SKM-1 treated with dmso at 0.1 percent for 144 hours (cell line): ENCODE results near the gene ZNF24.

Experiments used
- DNase-seq: peaks from one replicate; lab custom pipeline; 2025; ENCODE audit not compliant: unreplicated experiment; lab: John Stamatoyannopoulos, UW

The ZNF24 gene

DNA sequence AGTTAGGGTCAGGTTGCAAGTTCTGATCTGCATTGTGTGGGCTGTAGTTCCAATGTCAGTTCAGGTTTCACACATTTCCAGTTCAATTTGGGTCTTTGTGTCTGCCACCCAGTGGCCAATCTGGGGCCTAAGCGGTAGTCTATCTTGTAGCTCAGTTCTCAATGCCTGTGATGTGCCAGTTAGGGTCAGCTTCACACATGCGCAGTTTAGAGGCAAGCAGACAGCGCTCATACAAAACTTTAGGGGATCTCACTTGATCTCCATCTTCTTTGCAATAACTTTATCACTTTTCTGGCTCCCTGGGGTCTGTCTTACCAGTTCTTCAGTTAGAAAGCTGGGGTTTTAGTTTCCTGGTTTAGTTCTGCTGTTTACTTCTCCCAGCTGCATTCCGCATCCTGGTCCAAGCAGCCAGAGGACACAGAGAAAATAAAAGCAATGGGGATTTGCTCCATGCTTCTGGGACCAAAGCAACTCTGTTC is 11.0 kb upstream of the ZNF24 start:
- DNase-seq = peak; percentile 62

DNA sequence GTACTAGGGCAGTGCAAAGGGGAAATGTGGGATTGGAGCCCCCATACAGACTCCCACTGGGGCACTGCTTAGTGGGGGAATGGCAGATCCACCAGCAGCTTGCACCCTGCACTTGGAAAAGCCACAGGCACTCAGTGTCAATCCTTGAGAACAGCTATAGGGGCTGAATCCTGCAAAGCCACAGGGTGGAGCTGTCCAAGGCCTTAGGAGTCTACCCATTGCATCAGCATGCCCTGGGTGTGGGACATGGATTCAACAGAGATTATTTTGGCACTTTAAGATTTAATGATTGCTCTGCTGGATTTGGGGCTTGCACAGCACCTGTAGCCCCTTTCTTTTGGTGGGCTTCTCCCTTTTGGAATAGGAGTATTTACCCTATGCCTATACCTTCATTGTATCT is 8.6 kb upstream of the ZNF24 start:
- DNase-seq = no peak

DNA sequence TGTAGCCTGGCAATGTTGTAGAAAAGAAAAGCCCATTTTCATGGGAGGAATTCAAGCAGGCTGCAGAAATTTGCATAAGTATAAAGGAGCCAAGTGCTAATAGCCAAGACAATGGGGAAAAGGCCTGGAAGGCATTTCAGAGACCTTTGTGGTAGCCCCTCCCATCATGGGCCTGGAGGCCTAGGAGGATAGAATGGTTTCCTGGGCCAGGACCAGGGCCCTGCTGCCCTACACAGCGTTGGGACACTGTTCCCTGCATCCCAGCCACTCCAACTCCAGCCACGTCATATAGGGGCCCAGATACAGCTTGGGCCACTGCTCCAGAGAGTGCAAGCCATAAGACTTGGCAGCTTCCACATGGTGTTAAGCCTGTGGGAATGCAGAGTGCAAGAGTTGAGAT is 8.1 kb upstream of the ZNF24 start:
- DNase-seq = no peak

DNA sequence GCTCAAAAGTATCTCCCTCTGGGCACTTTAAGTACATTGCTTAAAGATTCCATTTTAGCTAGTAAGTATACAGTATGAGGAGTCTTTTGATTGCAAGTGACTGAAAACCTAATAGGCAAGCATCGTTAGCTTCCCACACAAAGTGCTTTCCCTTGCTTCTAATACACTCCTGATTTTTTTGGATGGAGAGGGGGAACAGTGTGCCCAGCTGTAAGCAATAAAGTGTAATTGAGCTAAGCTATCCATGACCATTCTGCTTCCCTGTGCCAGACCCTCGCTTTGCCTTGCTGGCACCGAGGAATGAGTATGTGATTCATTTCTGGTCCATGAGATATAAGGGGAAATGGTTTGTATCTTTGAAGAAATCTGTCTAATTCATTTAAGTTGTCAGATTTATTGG is 3.8 kb upstream of the ZNF24 start:
- no peak for DNase-seq

DNA sequence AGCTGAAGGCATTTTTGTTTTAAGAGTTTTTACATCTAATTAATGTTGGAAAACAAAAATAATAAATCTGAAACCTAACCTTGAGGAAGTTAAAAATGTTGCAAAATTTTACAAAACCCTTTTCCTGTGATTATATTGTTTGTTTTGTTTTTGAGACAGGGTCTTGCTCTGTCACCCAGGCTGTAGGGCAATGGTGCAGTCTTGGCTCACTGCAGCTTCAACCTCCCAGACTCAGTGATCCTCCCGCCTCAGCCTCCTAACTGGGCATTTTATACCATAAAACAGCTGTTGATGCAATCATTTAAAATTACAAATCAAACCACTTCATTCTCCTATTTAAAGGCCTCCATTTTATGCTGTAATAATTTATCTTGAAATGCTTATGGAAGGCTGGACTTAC is 1.7 kb upstream of the ZNF24 start:
- DNase-seq = no peak

DNA sequence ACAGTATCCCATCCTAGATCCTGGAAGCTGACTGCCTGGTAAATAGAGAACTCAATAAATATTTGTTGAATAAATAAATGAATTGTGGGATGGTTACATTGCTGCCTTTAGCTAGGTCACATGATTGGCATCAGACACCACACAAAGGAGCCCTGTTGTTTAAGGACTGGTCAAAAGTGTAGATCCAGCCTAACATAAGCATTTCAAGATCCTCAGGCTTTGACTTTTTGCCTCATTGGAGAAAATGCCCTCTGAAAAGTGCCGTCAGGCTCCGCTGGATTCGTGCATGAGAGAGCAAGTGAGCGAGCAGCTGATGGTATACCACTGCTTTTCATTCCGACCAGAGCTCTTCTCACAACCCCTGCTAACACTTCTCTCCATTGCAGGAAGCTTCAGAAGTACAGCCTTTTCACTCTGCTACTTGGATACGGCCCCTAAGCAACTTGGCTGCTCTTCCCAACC is 1.3 kb upstream of the ZNF24 start:
- DNase-seq = no peak

DNA sequence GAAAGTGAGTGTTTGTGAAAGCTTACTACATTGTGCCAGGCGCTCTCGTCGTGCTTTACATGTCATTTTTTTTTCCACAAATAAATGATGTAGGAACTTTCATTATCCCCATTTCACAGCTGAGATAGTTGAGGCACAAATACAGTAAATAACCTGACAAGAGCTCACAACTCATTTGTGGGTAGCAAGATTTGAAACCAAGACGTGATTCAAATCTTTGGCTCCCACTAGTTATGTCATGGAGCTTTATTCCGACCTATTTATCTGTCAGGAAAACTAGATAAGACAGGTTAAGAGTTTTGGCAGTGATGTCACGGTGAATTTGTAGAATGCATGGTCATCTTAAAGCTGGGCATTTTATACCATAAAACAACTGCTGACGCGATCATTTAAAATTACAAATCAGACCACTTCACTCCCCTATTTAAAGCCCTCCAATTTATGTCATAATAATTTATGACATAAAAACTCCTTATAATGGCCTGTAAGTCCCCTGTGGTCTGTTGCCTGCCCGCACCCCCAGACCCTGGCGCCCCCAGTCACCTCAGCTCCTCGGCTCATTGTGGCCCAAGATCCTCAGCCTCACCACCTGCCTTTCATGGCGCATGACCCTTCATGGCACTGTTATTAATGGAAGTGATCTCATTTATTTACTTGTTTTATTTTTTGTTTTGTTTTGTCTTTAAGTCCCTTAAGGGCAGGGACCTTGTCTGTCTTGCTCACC is 678 bp upstream of the ZNF24 start:
- no peak for DNase-seq

DNA sequence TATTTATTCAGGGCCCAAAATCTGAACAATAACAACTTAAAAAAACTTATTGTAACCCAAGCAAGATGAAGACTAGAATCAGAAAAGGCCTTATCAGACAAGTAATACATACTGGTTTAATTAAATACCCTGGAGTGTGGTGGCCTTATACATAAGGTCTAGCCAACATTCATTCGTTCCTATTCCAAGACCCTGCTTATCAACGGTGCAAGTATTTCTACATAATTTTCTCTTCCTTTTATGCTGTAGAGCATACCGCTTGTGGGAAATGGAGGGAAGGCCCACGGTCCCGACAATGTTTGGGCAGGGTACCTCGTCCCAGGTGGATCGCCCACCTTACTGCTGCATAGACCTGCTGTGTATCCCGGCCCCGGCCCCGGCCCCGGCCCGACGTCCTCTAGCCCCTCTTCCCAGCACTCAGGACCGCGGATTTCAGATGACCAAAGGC is 708 bp downstream of the ZNF24 start:
- DNase-seq = no peak

DNA sequence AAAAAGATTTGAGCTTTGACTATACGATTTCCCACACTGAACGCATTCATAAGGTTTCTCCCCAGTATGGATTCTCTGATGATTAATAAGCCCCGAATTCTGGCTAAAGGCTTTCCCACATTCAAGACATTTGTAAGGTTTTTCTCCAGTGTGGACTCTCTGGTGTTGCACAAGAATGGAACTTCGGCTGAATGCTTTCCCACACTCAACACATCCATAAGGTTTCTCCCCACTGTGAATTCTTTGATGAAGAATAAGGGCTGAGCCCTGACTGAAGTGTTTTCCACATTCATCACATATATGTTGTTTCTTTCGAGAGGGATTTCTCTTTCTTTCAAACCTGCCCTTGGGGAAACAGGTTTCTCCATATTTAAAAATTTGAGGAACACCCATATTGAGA is 6.9 kb downstream of the ZNF24 start:
- DNase-seq = no peak

DNA sequence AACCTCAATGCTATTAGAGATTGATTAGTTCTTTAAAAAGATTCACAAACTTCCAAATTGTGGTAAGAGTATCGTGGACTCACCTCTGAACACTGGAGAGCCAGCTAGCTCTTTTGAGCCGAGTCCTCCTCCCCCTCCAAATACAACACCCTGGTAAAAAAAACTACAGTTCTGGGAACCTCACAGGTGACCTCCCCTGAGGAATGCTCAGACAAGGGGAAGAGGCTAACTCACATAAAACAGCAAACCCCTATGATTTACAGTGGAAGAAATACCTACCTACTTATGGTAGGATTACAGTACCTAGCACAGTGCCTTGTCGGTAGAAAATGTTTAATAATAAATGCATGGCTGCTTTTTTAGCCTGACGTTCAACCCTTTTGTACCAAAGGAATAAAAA is 8.4 kb downstream of the ZNF24 start:
- DNase-seq = no peak

DNA sequence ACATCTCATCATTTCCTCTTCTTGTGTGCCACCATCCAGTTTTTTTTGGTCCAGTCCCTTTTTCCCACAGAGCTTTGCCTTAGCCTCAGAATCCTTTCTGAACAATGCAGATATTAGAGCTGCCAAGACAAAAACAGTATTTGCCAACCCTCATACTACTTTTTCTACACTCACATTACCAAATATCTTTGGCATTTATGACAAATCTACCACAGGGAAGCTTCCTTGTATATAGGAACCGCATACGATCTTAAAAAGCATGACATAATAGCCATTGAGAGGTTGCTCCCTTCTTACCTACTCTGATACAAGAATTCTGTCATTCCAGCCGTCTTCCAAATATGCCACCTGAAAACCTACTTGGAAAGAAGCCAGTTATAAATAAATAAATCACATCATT is 9.4 kb downstream of the ZNF24 start:
- DNase-seq = no peak

DNA sequence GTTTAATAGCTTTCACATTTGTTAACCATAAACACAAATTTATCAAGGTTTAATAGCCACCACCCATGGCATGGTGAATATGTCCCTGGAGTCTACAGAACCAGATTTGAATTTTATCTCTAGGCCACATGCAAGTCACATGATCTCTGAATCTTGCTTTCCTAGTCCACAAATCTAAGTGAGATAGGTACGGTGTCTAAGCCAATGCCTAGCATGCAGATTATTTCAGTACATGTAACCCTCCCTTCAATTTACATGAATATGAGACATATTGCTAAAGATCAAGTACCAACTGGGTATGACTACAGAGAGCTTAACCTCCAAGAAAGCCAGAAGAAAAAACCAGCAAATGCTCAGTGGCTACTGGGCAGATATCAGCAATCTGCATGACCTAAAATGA is 10.0 kb downstream of the ZNF24 start:
- no peak for DNase-seq

DNA sequence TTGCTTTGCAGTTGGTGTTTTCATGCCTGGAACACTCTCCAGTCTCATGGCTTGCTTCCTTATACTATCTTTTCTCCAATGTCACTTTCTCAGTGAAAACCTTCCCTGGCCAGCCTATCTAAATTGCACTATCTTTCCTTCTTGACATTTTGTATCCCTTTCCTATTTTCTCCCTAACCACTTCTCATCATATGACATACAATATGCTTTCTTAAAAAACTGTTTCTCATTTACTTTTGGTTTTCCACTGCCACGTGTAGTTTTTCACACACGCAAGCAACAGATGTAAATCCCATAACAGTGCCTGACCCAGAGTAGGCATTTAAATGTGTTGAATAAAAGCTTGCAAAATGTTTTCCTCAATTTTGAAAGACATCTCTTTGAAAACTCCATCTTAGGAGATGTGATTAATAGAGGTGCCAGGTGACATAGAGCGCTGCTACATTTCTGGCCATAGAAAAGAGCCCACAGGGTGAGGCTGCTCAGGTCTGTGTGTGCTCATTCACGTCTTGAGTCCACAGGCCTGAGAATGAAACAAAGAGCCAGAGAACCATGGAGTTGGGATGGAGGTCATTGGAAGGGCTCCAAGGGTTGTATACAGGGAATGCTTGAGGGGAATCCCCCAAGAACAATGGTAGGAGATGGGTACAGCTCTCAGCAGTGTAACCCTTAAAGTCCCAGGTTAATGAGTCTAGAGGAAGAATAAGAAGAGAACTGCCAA is 12.7 kb downstream of the ZNF24 start:
- no peak for DNase-seq

DNA sequence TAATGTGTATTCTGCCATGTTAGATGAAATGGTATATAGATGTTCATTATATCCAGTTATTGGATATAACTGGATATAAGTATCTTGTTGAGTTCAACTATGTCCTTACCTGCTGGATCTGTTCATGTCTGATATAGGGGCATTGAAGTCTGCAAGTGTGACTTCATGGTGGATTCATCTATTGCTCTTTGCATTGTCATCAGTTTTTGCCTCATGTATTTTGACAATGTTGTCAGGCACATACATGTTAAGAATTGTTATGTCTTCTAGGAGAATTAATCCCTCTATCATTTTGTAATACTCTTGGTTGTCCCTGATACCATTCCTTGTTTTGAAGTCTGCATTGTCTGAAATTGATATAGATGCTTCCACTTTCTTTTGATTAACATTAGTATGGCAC is 15.4 kb downstream of the ZNF24 start:
- no peak for DNase-seq

DNA sequence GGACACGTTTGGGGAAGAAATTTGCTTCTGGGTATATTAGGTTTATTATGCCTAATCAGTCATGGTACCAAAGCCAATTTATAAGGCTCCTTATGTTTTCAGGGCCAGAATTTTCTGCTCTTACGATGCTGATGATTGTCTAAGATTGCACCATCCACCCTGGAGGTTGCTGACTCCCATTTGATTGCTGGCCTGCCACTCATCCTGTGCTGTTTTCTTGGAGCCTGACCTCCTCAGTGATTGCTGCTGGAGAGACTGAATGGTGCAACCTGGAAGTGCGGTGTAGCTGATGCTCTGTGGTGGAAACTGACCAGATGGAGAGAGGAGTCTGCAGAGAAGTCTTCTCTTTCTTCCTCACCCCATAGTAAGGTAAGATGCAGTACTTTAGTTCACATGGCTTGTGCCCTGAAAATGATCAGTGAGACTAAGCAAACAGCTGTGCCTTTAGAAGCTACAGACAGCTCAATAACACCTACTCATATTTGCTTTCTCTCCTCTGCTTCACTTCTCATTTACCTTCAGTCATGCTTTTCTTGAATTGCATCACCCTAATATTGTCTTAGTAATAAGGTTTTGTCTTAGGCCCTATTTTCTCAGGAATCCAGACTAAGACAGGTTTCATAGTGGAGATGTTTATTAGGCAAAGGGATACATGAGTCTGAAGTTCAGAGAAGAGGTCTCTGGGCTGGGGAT is 17.4 kb downstream of the ZNF24 start:
- DNase-seq = no peak

DNA sequence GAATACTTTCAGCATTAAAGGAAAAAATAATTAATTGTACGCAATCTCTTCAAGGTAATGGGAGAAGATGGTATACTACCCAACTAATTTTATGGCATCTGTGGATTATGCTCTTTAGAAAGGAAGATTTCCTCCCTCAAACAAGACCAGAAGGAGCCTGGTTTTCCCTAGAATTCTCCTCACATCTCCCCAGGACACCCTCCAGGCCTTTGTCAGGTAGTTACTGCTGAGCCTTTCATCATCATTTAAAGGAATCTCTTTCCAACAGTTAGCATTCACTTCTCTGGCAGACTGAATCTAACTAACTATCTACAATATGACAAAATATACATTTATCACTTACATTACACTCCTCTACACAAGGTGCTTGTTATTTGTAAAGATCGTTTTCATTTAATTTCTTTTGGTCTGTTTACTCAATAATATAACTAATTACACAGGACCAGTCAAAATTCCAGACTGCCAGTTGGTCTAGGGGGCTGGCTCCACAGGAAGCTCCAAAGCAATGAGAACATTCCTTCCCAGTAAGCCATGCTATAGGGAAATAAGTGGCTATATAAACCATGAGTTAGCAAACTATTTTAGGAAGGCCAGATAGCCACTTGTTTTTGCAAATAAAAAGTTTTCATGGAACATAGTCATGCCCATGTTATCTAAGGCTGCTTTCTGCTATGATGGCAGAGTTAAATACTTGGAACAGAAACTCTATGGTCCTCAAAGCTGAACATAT is 19.1 kb downstream of the ZNF24 start:
- no peak for DNase-seq

DNA sequence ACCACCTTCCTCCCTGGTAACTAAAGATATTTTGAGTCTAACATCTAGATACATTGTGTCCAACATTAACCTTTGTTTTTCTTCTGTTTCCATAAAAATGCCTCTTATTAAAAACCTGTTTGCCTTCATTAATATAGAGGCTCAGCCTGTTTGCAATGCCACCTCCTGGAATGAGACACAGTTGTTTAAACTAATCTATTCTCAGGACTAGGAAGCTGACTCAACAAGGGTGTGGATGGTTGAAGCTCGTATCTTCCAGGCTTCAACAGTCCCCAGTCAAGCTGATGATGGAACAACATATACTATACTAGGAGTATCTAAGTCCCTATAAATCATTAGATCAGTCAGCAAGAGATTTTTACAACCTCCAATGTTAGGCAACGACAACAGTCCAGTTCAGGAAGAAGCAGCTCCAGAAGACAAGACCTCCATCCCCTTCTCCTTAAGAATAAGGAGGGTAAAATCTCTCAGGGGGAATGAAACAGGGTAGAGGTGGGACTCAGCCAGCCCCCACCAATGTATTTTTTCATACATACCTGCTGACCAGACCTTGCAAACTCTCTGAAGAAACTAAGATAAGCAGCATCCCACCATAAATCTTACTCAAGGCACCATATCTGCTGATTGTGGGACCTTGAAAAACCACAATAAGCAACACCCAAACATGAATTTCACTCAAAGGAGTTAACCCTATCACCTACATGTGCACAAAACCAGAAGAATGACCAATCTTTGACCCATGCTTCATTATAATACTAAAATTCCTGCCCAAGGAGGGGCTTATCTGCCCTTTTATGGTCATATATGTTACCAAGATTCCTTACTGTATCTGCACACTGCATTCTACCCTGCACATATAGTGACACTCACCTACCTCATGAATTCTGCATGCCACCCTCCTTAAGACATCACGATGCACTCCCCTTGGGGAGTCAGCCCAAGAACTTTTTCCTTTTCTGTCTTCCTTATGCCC is 21.4 kb downstream of the ZNF24 start:
- DNase-seq = no peak

DNA sequence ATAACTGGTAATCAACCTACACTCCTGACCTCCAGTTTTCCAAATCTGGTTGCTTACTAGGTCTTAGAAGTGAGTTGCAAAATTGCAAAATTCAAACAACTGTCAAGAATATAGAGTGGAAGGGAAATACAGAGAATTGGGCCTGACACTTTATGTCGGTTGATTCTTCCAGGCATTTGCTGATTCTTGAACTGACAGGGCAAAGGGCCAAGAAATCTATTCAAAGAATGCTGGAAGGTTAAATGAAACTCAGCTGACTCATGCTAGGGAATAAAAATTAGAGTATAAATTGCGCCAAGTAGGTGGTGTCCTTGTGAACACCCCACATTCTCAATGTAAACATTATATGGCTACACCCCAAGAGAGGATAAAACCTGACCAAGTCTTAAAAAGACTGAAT is 32.7 kb downstream of the ZNF24 start:
- no peak for DNase-seq

DNA sequence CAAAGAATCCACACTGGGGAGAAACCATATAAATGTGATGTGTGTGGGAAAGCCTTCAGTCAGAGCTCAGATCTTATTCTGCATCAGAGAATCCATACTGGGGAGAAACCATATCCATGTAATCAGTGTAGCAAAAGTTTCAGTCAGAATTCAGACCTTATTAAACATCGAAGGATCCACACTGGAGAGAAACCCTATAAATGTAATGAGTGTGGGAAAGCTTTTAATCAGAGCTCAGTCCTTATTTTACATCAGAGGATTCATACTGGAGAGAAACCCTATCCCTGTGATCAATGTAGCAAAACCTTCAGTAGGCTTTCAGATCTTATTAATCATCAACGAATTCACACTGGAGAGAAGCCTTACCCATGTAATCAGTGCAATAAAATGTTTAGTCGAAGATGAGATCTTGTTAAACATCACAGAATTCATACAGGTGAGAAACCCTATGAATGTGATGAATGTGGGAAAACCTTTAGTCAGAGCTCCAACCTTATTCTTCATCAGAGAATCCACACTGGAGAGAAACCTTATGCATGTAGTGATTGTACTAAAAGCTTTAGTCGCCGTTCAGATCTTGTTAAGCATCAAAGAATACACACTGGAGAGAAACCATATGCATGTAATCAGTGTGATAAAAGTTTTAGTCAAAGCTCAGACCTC is 37.5 kb downstream of the ZNF24 start:
- no peak for DNase-seq

DNA sequence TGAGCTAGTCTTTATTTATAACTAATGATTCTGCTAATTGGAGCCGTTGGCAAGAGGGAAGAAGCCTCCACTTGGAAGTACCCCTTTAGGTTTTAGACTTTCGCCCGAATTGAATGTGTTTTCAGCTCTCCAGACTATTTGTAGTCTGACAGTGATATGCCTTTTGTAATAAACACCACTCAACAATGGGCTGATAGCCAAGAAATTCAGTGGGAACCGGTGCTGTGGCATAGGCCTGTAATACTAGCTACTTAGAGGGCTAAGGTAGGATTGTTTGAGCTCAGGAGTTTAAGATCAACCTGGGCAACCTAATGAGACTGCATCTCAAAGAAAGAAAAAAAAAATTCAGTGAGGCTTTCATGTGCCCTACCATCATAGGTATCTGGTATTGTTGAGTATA is 40.6 kb downstream of the ZNF24 start:
- no peak for DNase-seq
